KBM-7 (cell line): ENCODE measurements around the gene BMP8B.
"Not testable (repeated sequence)": the region's sequence is repeated elsewhere in the genome, so short reads cannot be mapped to it uniquely, and the experiment has no call there.

Source experiments
- DNase-seq: peaks from one replicate; pipeline ENCODE4 v3.0.0-alpha.2; 2015
- in situ Hi-C: fragments of 300-500 bp; cut with MboI; formaldehyde crosslinking; loops from 2 replicates; pipeline ENCODE4 v1.14.3; 2020; ENCODE audit warnings: low sequenced_read_pairs, low pct_unique_long_range_greater_than_20kb, mixed read lengths

BMP8B gene

GRCh38 chr1:39817091-39817932 is 28.6 kb upstream of the BMP8B start:
- in situ Hi-C loops, result loop anchor here (25.0 kb wide), 1 partner anchor 170 kb away; no protein-coding TSS in a partner anchor
- DNase-seq, result peak; percentile 78

- in situ Hi-C loops, result loop anchor here (25.0 kb wide), 1 partner anchor 171 kb away; no protein-coding TSS in a partner anchor
- peak; percentile 83 for DNase-seq
Measured at GRCh38 chr1:39816415-39817090, 27.9 kb upstream of the BMP8B start.

GRCh38 chr1:39812913-39813312 is 24.2 kb upstream of the BMP8B start:
- no peak for DNase-seq
- in situ Hi-C loops, result loop anchor here (25.0 kb wide), 1 partner anchor 174 kb away; no protein-coding TSS in a partner anchor

- no peak for DNase-seq
- in situ Hi-C loops, result loop anchor here (25.0 kb wide), 1 partner anchor 178 kb away; no protein-coding TSS in a partner anchor
Measured at GRCh38 chr1:39808784-39809517, 20.3 kb upstream of the BMP8B start.

GRCh38 chr1:39805385-39805784 is 16.7 kb upstream of the BMP8B start:
- no peak for DNase-seq
- in situ Hi-C loops, result loop anchor here (25.0 kb wide), 1 partner anchor 182 kb away; no protein-coding TSS in a partner anchor

- in situ Hi-C loops, result loop anchor here (25.0 kb wide), 1 partner anchor 185 kb away; no protein-coding TSS in a partner anchor
- no peak for DNase-seq
Measured at GRCh38 chr1:39802496-39803260, 14.0 kb upstream of the BMP8B start.

GRCh38 chr1:39800471-39800835 is 11.8 kb upstream of the BMP8B start:
- DNase-seq, result no peak
- in situ Hi-C loops, result loop anchor here (25.0 kb wide), 1 partner anchor 187 kb away; no protein-coding TSS in a partner anchor

GRCh38 chr1:39799770-39800470 is 11.3 kb upstream of the BMP8B start:
- in situ Hi-C loops, result loop anchor here (25.0 kb wide), 1 partner anchor 187 kb away; no protein-coding TSS in a partner anchor
- DNase-seq, result peak; percentile 83

GRCh38 chr1:39798859-39799769 is 10.4 kb upstream of the BMP8B start:
- in situ Hi-C loops, result not testable (repeated sequence)
- peak; percentile 95 for DNase-seq

GRCh38 chr1:39795651-39796050 is 7.0 kb upstream of the BMP8B start:
- in situ Hi-C loops, result no loop called here
- no peak for DNase-seq

GRCh38 chr1:39791838-39792237 is 3.2 kb upstream of the BMP8B start:
- no peak for DNase-seq
- in situ Hi-C loops, result no loop called here

- in situ Hi-C loops, result no loop called here
Measured at GRCh38 chr1:39789571-39790110, 976 bp upstream of the BMP8B start.

GRCh38 chr1:39788426-39788757 is 273 bp downstream of the BMP8B start:
- no peak for DNase-seq
- in situ Hi-C loops, result no loop called here

More at GRCh38 chr1:39789571-39790110, 976 bp upstream of the BMP8B start:
- no peak for DNase-seq

- in situ Hi-C loops, result not testable (repeated sequence)
Measured at GRCh38 chr1:39787964-39788363, 701 bp downstream of the BMP8B start.

GRCh38 chr1:39787468-39787867 is 1.2 kb downstream of the BMP8B start:
- DNase-seq, result no peak
- in situ Hi-C loops, result no loop called here

More at GRCh38 chr1:39787964-39788363, 701 bp downstream of the BMP8B start:
- not testable (repeated sequence) for DNase-seq

GRCh38 chr1:39787108-39787375 is 1.6 kb downstream of the BMP8B start:
- DNase-seq, in situ Hi-C loops: not testable (repeated sequence)
